ENCODE results near the gene HVCN1.

The HVCN1 gene

DNA sequence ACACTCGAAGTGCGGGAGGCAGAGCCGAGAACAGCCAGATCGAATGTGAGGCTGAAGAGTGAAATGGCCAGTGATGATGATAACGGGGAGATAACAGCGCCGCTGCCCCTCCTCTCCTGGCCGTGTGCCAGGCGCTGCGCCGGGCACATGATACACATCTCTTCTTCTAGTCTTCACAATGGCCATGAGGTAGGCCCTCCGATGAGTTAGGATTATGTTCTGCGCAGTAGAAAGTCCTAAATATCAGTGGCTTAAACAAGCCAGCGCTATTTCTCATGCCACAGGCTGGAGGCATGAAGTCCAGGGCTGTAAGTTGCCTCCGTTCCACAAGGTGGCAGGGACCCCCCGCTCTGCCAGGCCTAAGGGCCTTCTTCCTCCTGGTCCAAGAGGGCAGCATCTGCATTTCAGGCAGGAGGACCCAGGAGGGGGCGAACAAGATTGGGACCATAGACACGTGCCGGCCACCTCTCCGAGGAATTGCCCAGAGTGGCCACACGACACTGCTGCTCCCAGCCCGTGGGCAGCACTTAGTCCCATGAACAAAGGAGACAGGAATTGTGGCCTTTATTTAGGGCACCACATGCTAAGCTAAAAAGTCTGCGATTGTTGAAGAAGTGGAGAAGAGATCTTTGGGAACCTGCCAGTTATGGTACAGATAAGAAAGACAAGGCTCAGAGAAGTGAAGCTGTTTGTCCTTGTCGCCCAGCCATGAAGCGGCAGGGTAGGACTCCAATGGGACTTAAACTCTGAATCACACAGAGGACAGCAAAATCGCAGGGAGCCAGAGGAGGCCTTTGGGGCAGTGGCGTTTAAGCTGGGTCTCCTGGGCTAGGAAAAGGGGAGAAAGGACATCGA is 10.9 kb upstream of the HVCN1 start:
- DNase-seq (ENCODE audit: low spot score), result no peak

DNA sequence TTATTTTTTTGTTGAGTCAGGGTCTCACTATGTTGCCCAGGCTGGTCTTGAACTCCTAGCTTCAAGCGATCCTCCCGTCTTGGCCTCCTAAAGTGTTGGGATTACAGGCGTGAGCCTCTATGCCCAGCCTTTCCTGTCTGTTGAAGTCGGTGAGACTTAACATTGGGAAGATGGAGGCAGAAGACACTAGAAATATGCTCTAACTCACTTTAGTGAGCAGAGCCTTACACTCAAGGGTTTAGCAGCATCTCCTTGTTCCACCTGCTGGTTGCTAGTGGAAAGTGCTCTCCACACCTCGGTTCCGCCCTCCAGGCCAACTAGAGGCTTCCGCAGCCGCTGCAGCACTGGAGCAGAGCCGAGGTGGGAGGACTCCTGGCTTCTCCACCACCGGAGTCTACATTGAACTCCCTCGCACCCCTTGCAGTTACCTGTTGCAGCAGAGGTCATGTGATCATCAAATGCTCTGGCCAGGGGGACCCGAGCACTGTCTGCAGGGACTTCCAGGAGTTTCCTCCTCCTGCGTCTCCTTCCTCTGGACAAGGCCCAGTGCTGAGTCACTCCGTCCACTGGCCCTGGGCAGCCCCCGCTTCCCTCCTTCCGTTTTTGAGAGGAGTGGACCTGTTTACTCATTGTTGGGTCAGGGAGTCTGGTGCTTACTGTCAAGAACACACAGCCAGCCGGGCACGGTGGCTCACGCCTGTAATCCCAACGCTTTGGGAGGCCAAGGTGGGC is 9.4 kb upstream of the HVCN1 start:
- DNase-seq (ENCODE audit: low spot score), result peak; percentile 85

DNA sequence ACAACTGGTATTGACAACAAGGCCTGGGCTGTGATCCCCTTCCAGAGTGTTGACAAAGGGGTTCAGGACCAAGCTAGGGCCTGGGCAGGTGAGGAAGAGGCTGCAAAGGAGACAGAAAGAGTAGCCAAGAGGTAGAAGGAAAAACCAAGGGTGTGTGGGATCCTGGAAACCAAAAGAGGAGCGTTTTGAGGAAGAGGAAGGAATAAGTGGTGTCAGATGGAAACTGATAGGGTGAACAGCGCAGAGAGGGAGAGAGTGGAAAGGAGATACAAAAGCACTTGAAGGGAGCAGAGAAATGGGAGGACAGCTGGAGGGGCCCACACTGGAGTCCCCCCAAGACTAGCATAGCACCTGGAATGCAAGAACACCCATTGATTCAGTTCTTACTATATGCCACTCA is 8.3 kb upstream of the HVCN1 start:
- DNase-seq (ENCODE audit: low spot score), result no peak

DNA sequence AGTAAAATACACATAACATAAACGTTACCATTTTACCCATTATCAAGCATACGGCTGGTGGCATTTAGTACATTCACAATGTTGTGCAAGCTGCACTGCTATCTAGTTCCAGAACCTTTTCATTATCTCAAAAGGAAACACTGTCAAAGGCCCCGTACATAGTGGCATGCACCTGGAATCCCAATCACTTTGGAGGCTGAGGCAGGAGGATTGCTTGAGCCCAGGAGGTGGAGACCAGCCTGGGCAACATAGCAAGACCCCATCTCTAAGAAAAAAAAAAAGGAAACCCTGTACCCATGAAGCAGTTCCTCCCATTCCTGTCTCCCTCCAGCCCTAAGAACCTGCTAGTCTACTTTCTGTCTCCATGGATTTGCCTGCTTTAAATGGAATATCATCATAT is 7.4 kb upstream of the HVCN1 start:
- DNase-seq (ENCODE audit: low spot score), result no peak

GRCh38 chr12:110694330-110694901 is 5.5 kb upstream of the HVCN1 start:
- DNase-seq (ENCODE audit: low spot score), result no peak

DNA sequence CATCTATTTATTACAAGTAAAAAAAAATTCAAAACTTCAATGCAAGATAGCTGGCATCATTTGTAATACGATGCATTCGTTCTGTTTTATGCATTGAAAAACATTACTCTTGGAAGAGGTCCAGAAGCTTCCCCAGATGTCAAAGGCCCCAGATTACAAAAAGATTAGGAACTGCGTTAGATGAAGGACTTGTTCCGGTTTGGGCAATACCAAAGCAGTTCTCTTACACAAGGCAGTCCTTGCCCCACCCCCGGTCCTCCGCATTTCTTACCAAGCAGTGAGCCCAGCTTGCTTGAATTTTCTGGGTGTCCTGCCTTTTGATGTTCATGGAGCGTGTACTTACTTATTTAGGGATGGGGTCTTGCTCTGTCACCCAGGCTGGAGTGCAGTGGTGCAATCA is 4.8 kb upstream of the HVCN1 start:
- no peak for DNase-seq (ENCODE audit: low spot score)

DNA sequence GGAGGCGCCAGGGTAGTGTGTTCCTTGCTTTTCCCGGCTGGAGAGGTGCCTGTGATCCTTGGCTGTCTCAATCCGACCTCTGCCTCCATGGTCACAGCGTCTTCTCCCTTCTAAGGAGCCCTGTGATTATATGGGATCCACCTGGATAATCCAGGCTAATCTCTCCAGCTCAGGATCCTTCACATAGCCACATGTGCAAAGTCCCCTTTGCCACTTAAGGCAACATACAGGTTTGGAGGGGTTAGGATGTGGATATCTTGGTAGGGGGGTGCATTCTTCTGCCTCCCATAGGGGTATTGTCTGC is 1.2 kb upstream of the HVCN1 start:
- DNase-seq (ENCODE audit: low spot score), result no peak

DNA sequence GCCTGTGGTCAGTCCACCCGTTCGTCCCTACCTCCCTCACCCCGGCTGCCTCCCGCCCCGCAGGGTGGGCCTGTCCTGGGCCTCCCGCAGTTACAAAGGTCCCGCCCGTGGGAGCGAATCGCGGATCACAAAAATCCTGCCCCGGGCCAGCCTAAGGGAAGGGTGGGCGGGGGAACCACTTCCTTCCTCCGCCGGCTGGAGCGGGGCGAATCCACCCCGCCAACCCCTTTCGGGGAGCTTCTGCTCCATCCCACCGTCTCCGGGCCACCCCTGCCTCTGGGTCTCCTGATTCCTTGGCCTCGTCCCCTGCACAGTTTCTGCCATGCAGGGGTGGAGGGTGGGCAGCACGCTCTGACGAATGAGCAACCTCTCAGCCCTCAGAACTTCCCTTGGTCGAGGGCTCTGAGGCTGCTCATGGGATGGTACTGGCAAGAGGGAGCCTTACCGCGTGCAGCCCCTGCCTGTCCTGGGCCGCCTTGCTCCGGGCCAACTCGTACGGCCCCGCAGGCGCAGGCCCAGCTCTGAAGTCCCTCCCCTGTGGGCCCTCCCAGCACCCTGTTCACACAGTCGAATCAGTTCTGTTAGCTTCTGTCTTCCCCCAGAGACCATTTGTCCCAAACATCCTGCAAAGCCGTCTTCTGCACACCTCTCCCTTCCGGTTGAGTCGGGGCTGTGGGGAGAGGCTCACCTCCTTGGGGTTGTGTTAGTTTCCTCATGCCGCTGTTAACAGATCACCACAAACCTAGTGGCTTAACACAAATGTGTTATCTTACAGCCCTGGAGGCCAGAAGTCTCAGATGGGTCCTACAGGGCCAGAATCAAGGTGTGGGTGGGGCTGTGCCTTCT is 589 bp upstream of the HVCN1 start:
- peak; percentile 55 for DNase-seq (ENCODE audit: low spot score)

- DNase-seq (ENCODE audit: low spot score), result no peak
These were observed 1.3 kb downstream of the HVCN1 start for GRCh38 chr12:110687396-110688169.

GRCh38 chr12:110686294-110686903 is 2.5 kb downstream of the HVCN1 start:
- no peak for DNase-seq (ENCODE audit: low spot score)

- DNase-seq (ENCODE audit: low spot score), result no peak
These were observed 4.5 kb downstream of the HVCN1 start for GRCh38 chr12:110684312-110684836.

- DNase-seq (ENCODE audit: low spot score), result no peak
These were observed 5.0 kb downstream of the HVCN1 start for GRCh38 chr12:110683888-110684287.

- no peak for DNase-seq (ENCODE audit: low spot score)
These were observed 8.9 kb downstream of the HVCN1 start for GRCh38 chr12:110680032-110680431.

DNA sequence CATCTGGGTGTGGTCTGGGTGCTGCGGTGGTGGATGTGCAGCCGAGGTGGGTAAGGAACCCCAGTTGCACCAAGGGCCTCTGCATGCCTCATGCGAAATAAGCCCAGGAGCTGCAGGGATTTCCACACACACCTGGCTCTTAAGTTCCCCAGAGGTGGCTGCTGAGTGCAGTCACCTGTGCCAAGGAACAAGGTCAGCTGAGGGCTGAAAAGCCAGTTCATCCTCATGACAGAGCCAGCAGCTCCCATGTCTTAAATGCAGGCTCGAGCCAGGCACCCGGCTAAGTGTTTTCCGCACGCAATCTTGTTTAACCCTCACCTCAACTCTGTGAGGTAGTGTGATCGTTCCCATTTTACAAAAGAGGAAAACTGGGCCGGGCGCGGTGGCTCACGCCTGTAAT is 9.7 kb downstream of the HVCN1 start:
- no peak for DNase-seq (ENCODE audit: low spot score)

DNA sequence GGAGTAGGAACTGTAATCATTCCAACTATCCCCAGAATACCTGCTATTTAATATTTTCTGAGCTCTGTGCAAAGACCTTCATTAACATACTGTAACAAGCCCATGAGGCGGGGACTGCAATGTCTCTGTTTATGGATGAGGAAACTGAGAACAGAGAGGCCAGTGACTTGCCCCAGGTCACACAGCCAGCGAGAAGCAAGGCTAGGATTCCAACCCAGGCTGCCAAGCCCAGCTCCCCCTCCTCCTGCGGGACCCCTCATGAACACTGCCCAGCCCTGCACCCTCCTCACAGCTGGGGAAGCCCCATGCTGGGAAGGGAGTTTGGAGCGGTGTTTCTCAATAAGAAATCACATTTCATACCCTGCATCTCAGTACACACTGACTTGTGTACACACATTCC is 10.9 kb downstream of the HVCN1 start:
- no peak for DNase-seq (ENCODE audit: low spot score)

- no peak for DNase-seq (ENCODE audit: low spot score)
These were observed 11.6 kb downstream of the HVCN1 start for GRCh38 chr12:110677206-110677911.

DNA sequence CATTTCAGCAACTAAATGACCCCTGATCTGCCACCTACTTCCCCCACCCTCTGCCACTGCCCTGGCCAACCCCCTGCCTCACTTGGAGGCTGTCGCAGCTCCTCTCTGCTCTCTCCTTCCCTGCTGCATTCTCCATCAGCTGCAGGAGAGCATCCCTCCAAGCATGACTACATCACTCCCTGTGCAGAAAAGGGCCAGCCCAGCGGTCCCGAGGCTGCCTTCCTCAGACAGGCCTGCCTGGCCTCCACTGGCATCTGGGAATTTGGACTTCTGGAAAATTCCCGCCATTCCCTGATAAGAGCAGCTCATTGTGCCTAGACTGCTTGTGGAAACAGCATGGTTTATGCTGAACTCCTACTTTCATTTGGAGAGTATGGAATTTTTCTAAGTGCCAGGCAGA is 12.7 kb downstream of the HVCN1 start:
- DNase-seq (ENCODE audit: low spot score), result no peak

- peak; percentile 28 for DNase-seq (ENCODE audit: low spot score)
These were observed 18.7 kb downstream of the HVCN1 start for GRCh38 chr12:110670161-110670701.

DNA sequence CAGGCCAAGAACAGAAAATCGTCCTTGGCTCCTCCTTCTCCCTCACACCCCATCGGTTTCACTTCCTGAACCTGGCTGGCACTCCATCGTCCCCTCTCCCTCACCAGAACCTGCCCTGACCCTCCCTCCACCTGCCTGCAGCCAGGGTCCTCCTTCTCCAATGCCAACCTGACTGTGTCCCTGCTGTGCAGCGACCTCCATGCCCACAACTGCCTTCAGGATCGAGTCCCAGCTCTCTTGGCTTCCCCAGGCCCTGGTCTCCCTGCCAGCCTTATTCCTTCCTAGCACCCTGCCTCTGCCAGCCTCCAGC is 19.8 kb downstream of the HVCN1 start:
- no peak for DNase-seq (ENCODE audit: low spot score)

DNA sequence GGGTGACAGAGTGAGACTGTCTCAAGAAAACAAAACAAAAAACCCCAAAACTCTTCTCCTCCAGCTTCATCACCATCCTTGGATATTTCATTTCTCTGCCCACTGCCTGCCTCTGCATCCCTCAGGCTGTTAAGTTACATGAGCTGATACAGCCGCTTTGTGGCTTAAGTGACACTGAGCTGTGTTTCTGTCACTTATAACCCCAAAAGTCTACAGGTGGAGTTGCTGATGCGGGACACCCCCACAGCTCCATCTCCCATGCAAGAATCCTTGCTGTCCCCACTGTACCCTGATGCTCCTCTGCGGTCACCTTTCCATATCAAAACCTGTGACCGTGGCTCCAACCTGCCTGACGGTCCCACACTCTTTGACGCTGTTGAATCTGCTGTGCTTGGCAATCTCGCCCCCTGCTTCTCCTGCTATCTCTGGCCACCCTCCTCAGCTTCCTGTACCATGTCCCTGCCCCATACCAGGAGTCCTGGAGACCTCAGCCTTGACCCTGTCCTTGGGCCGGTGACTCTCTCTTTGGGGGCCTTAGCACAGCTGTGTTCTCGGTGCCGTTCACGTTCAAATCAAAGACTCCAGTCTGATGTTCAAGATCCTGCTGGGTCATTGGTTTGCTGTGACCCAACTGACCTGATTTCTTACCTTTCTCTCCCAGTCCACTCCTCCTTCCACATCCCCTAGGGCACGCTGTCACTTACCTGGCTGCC is 20.3 kb downstream of the HVCN1 start:
- DNase-seq (ENCODE audit: low spot score), result no peak

Data from CD4-positive, alpha-beta T cell treated with Interleukin-2 at 100 ng/mL for 4 hours (primary cell).